ENCODE measurements around the gene PCBP3. TPM values are rescaled to one million over a fixed set of nuclear protein-coding genes. Genes with fewer than 3 reads are reported as not detected.

PCBP3 gene
- total RNA-seq, 1 experiment from 2014 or later = 3.7 TPM

DNA sequence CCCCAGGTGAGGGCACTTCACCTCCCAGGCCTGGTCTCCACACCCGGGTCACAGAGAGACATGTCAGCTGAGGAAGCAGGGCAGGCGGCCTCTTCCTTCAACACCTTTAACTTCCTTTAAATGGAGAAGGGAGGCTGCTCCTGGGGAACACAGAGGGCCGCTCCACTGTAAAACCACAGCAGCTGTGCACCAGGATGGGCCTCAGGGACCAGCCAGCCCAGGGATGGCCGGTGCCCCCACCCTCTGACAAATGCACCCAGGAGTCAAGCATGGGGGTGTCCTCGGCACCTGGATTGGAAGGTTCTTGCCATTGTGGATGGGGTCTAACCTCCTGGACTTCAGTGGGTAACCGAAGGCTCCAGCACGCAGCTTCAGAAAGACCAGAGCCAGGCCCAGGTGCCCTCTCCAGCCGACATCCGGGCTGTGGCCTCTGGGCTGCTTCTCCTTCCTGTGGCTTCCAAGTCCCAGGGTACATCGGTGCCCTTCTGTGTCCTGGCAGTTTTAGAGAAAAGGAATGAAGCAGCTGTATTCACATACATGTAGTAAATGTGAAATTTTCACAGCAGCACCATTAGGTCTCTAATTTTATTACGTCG lies 216.3 kb downstream of the PCBP3 start:
- POLR2A ChIA-PET = no interaction called here
- TF ChIP-seq, protein P1, sequence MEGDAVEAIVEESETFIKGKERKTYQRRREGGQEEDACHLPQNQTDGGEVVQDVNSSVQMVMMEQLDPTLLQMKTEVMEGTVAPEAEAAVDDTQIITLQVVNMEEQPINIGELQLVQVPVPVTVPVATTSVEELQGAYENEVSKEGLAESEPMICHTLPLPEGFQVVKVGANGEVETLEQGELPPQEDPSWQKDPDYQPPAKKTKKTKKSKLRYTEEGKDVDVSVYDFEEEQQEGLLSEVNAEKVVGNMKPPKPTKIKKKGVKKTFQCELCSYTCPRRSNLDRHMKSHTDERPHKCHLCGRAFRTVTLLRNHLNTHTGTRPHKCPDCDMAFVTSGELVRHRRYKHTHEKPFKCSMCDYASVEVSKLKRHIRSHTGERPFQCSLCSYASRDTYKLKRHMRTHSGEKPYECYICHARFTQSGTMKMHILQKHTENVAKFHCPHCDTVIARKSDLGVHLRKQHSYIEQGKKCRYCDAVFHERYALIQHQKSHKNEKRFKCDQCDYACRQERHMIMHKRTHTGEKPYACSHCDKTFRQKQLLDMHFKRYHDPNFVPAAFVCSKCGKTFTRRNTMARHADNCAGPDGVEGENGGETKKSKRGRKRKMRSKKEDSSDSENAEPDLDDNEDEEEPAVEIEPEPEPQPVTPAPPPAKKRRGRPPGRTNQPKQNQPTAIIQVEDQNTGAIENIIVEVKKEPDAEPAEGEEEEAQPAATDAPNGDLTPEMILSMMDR (IDR thresholded peaks at IDR 0.05; ENCODE audit: unreplicated experiment) = no peak
- Mint-ChIP-seq H3K4me3 (ENCODE audit: unreplicated experiment) (no peak overlapping the region), H3K27me3 (ENCODE audit: insufficient read depth, unreplicated experiment) (no peaks in the 10 kb centered on the region), H3K9me3 (ENCODE audit: unreplicated experiment) (no peaks in the 10 kb centered on the region), H3K36me3 (ENCODE audit: insufficient read depth, unreplicated experiment) (peaks cover 5% of the 10 kb centered on the region), H3K27ac (ENCODE audit: low read depth, unreplicated experiment) (no peak overlapping the region), H3K4me1 (ENCODE audit: insufficient read depth, unreplicated experiment) (peaks cover 7% of the 10 kb centered on the region)
- intact Hi-C loops (cut with micrococcal nuclease) = no loop called here
- CTCF ChIA-PET = no interaction called here
- DNase-seq (ENCODE audit: unreplicated experiment) = no peak
- BruUV-seq (replicated peaks) = no TSS peak

DNA sequence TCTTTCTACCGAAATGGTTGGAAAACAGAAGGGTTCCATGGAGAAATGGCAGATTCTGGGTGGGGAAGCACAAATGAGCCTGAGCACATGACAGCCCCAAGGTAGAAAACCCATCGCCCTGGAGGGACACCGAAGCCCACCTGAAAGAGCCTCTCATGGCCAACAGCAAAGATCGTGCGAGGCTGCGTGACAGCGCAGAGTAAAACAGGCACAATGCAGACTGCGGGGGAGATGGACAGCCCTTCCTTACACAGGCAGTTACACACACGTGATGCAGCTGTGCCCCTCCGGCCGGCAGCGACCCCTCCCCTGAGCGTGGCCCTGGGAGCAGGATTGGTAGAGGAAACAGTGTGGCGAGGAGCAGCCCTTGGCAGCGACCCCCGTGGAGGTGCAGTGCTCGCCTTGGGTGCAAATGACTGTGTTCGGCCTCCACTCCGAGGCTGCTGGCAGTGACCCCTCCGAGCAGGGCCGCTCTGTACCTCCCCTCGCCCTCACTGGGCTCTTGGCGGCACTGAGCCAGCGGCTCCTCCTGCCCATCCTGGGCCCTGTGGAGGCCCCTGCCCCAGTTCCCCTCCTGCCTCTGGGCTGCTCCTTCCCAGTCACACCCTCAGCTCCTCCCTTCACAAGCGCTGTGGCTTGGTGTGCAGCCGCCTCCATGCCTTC lies 217.1 kb downstream of the PCBP3 start:
- no peak overlapping the region for H3K27ac Mint-ChIP-seq (ENCODE audit: low read depth, unreplicated experiment)
- no peak overlapping the region for H3K4me3 Mint-ChIP-seq (ENCODE audit: unreplicated experiment)
- ChIA-PET POLR2A (no interaction called here), CTCF (no interaction called here)
- no TSS peak for BruUV-seq (replicated peaks)
- intact Hi-C loops (cut with micrococcal nuclease) = no loop called here
- peaks cover 14% of the 10 kb centered on the region for H3K4me1 Mint-ChIP-seq (ENCODE audit: insufficient read depth, unreplicated experiment)
- TF ChIP-seq, protein P1 (IDR thresholded peaks at IDR 0.05; ENCODE audit: unreplicated experiment) = no peak
- no peaks in the 10 kb centered on the region for H3K9me3 Mint-ChIP-seq (ENCODE audit: unreplicated experiment)
- no peak for DNase-seq (ENCODE audit: unreplicated experiment)
- peaks cover 4% of the 10 kb centered on the region for H3K36me3 Mint-ChIP-seq (ENCODE audit: insufficient read depth, unreplicated experiment)
- H3K27me3 Mint-ChIP-seq (ENCODE audit: insufficient read depth, unreplicated experiment) = no peaks in the 10 kb centered on the region

DNA sequence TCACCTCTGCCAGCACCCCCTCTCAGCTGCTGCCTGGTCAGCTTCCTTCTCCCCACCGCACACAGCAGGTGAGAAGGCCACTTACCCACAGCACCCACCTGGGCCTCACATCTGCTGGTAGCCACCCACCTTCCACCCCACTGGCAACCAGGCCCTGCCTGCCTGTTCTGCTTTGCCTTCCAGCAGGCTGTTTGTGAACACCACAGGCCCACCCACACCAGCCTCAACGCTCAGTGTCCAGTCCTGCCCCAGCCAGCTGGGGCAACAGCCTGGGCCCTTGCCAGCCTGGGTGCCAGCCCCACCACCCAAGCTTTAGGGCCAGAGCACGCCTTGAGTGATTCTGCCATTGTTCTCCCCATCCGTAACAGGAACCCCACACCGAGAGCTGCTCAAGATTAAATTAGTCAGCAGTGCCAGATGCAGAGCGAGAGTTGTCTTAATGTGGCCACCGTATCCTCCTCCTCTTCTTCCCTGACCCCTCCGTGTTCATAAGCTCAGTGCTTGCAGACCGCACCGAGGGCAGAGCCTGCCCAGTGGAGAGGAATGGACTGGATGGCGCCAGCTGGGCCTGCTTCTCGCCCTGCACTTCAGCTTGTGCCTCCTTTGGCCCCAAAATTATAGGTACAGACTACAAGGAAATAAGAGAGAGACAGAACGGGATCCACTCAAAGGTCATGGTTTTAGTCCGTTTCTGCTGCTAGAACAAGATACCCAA lies 217.8 kb downstream of the PCBP3 start:
- CTCF ChIA-PET = interaction anchor here (0.5 to 0.6 kb wide), 2 partner anchors 132 to 265 kb away, joined by 3 to 4 read pairs; no protein-coding TSS in a partner anchor
- H3K36me3 Mint-ChIP-seq (ENCODE audit: insufficient read depth, unreplicated experiment) = peaks cover 4% of the 10 kb centered on the region
- POLR2A ChIA-PET = no interaction called here
- BruUV-seq (replicated peaks) = no TSS peak
- peaks cover 14% of the 10 kb centered on the region for H3K4me1 Mint-ChIP-seq (ENCODE audit: insufficient read depth, unreplicated experiment)
- H3K27ac Mint-ChIP-seq (ENCODE audit: low read depth, unreplicated experiment) = no peak overlapping the region
- H3K9me3 Mint-ChIP-seq (ENCODE audit: unreplicated experiment) = no peaks in the 10 kb centered on the region
- no peak overlapping the region for H3K4me3 Mint-ChIP-seq (ENCODE audit: unreplicated experiment)
- no peaks in the 10 kb centered on the region for H3K27me3 Mint-ChIP-seq (ENCODE audit: insufficient read depth, unreplicated experiment)
- no peak for DNase-seq (ENCODE audit: unreplicated experiment)
- intact Hi-C loops (cut with micrococcal nuclease) = no loop called here
- TF ChIP-seq, protein P1 (IDR thresholded peaks at IDR 0.05; ENCODE audit: unreplicated experiment) = no peak

DNA sequence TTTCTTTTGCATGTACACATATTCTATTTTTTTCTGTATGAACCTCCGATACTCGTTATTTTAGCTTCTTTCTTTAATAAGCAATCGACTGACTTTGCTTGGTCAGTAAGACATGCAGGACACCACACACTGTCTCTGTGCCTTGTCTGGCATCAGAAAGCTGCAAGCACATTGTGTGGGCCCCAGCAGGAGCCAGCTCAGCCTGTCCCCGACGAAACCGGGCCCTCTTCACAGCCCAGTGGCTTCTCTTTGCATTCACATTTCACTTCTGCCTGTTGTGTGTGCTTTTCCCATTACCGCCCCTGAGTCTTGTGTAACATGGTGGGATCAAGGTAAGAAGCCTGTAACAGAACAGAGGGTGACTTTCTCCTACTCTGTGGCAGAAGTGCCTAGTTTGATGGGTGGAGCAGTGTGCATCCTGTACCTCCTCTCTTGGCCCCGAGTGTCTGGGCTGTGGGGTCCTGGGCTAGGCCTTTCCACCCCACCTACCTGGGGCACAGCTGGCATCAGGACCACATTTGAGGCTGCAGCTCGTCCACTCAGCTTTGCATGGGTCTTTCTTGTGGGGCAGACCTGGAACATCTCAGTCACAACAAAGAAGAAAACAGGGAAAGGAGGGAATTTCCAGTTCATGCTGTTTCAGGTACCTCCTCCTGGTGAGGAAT lies 219.2 kb downstream of the PCBP3 start:
- H3K9me3 Mint-ChIP-seq (ENCODE audit: unreplicated experiment) = no peaks in the 10 kb centered on the region
- no peaks in the 10 kb centered on the region for H3K27me3 Mint-ChIP-seq (ENCODE audit: insufficient read depth, unreplicated experiment)
- BruUV-seq (replicated peaks) = no TSS peak
- DNase-seq (ENCODE audit: unreplicated experiment) = no peak
- intact Hi-C loops (cut with micrococcal nuclease) = no loop called here
- H3K27ac Mint-ChIP-seq (ENCODE audit: low read depth, unreplicated experiment) = no peak overlapping the region
- CTCF ChIA-PET = no interaction called here
- H3K4me1 Mint-ChIP-seq (ENCODE audit: insufficient read depth, unreplicated experiment) = peaks cover 14% of the 10 kb centered on the region
- POLR2A ChIA-PET = no interaction called here
- TF ChIP-seq, protein P1 (IDR thresholded peaks at IDR 0.05; ENCODE audit: unreplicated experiment) = no peak
- H3K36me3 Mint-ChIP-seq (ENCODE audit: insufficient read depth, unreplicated experiment) = peaks cover 4% of the 10 kb centered on the region
- no peak overlapping the region for H3K4me3 Mint-ChIP-seq (ENCODE audit: unreplicated experiment)
